WTC11 (cell line): ENCODE measurements around the gene TASP1. TPM values are rescaled to one million over a fixed set of nuclear protein-coding genes. Genes with fewer than 3 reads are reported as not detected.
"Not testable (repeated sequence)": the region's sequence is repeated elsewhere in the genome, so short reads cannot be mapped to it uniquely, and the experiment has no call there.

Experiments used
- ATAC-seq: fragments of 200-7000 bp; cut with Tn5 transposase; 2 replicates; pipeline ENCODE4 v1.10.0; 2021; ENCODE audit warnings: mild to moderate bottlenecking, moderate library complexity
- CTCF ChIA-PET: fragments of 300-600 bp; sonication (Branson Sonifier 250); formaldehyde crosslinking; loops from one replicate; lab custom pipeline; 2021; ENCODE audit warnings: antibody characterized with exemption; lab: Charles Lee
- POLR2A ChIA-PET: fragments of 350-600 bp; sonication (Branson Sonifier 250); formaldehyde crosslinking; loops from one replicate; lab custom pipeline; 2021; ENCODE audit warnings: antibody characterized with exemption; lab: Charles Lee
- DNase-seq: peaks from one replicate; pipeline ENCODE4 v3.0.0; 2021; ENCODE audit warnings: low spot score
- H3K27ac Mint-ChIP-seq: 2 replicates; pipeline ENCODE4 v1.8.0; 2021; ENCODE audit warnings: mixed read lengths
- H3K27me3 Mint-ChIP-seq: 2 replicates; pipeline ENCODE4 v1.8.0; 2021; ENCODE audit warnings: low read depth, mild to moderate bottlenecking, moderate library complexity, mixed read lengths
- H3K36me3 Mint-ChIP-seq: 2 replicates; pipeline ENCODE4 v1.8.0; 2021; ENCODE audit warnings: mixed read lengths
- H3K4me1 Mint-ChIP-seq: 2 replicates; pipeline ENCODE4 v1.8.0; 2022; ENCODE audit warnings: mixed read lengths
- H3K4me3 Mint-ChIP-seq: 2 replicates; pipeline ENCODE4 v1.8.0; 2021; ENCODE audit warnings: mild to moderate bottlenecking, moderate library complexity, mixed read lengths
- H3K9me3 Mint-ChIP-seq: 2 replicates; pipeline ENCODE4 v1.8.0; 2021; ENCODE audit warnings: mixed read lengths
- ATF1 ChIP-seq: sonication (generic); formaldehyde crosslinking; IDR thresholded peaks from 2 replicates; pipeline ENCODE4 v1.8.1; 2023; ENCODE audit warnings: mild to moderate bottlenecking, moderate library complexity, missing genetic modification reagents
- CBFB ChIP-seq: sonication (generic); formaldehyde crosslinking; IDR thresholded peaks from 2 replicates; pipeline ENCODE4 v1.8.1; 2022; ENCODE audit warnings: mild to moderate bottlenecking, low read depth, missing genetic modification reagents
- FOXK1 ChIP-seq: sonication (generic); formaldehyde crosslinking; IDR thresholded peaks from 2 replicates; pipeline ENCODE4 v1.8.0; 2022; ENCODE audit warnings: mild to moderate bottlenecking, moderate library complexity, missing genetic modification reagents
- GABPB1 ChIP-seq: sonication (generic); formaldehyde crosslinking; IDR thresholded peaks from 2 replicates; pipeline ENCODE4 v1.8.1; 2023; ENCODE audit warnings: mild to moderate bottlenecking, missing genetic modification reagents
- JUN ChIP-seq: sonication (generic); formaldehyde crosslinking; IDR thresholded peaks from 2 replicates; pipeline ENCODE4 v1.8.0; 2023; ENCODE audit warnings: mild to moderate bottlenecking, missing genetic modification reagents
- KAT7 ChIP-seq: sonication (generic); formaldehyde crosslinking; IDR thresholded peaks from 2 replicates; pipeline ENCODE4 v1.8.1; 2023; ENCODE audit warnings: missing genetic modification reagents, mild to moderate bottlenecking, borderline replicate concordance
- NFE2L1 ChIP-seq: sonication (generic); formaldehyde crosslinking; IDR thresholded peaks from 2 replicates; pipeline ENCODE4 v1.8.1; 2023; ENCODE audit warnings: missing genetic modification reagents
- NFYB ChIP-seq: sonication (generic); formaldehyde crosslinking; conservative IDR thresholded peaks from 2 replicates; pipeline ENCODE4 v1.8.0; 2022; ENCODE audit warnings: low read depth, missing genetic modification reagents
- PRDM15 ChIP-seq: sonication (generic); formaldehyde crosslinking; IDR thresholded peaks from 2 replicates; pipeline ENCODE4 v1.8.0; 2022; ENCODE audit warnings: missing genetic modification reagents
- RELA ChIP-seq: sonication (generic); formaldehyde crosslinking; IDR thresholded peaks from 2 replicates; pipeline ENCODE4 v1.8.1; 2022; ENCODE audit warnings: missing genetic modification reagents, mild to moderate bottlenecking, borderline replicate concordance
- USF2 ChIP-seq: sonication (generic); formaldehyde crosslinking; IDR thresholded peaks from 2 replicates; pipeline ENCODE4 v1.8.1; 2023; ENCODE audit warnings: mild to moderate bottlenecking, missing genetic modification reagents, moderate library complexity
- ZNF138 ChIP-seq: sonication (generic); formaldehyde crosslinking; conservative IDR thresholded peaks from 2 replicates; pipeline ENCODE4 v1.8.1; 2022; ENCODE audit warnings: mild to moderate bottlenecking, moderate library complexity, missing genetic modification reagents
- ZNF425 ChIP-seq: fragments of 250-450 bp; sonication (Bioruptor Pico); conservative IDR thresholded peaks from 2 replicates; pipeline ENCODE4 v1.9.0; 2021; ENCODE audit warnings: mild to moderate bottlenecking
- total RNA-seq: library from RNA; stranded (reverse); gene quantifications from 3 replicates; pipeline ENCODE4 v1.2.3, GENCODE V29; 2021

The TASP1 gene
- total RNA-seq, 1 experiment from 2014 or later: 12.4 TPM

- Mint-ChIP-seq H3K27ac (no peak overlapping the region), H3K4me1 (peaks cover 23% of the 10 kb centered on the region), H3K27me3 (no peaks in the 10 kb centered on the region), H3K9me3 (peaks cover 35% of the 10 kb centered on the region), H3K36me3 (peaks cover 53% of the 10 kb centered on the region), H3K4me3 (no peak overlapping the region)
- ChIA-PET POLR2A (interaction anchor here (0.5 kb wide), 1 partner anchor 55 kb away, joined by 3 read pairs; no protein-coding TSS in a partner anchor), CTCF (interaction anchor here (1.5 kb wide), 1 partner anchor 59 kb away, joined by 4 read pairs; no protein-coding TSS in a partner anchor)
- ATAC-seq: no peak
- no peak for DNase-seq
- TF ChIP-seq KAT7 (CRISPR knock-in tag) (no peak), ATF1 (CRISPR knock-in tag) (no peak), NFE2L1 (CRISPR knock-in tag) (no peak)
- TF ChIP-seq, all 79 proteins: peak for 0
Observed at GRCh38 chr20:13384132-13384531, 254.6 kb downstream of the TASP1 start.

GRCh38 chr20:13382786-13383185 lies 255.9 kb downstream of the TASP1 start:
- Mint-ChIP-seq H3K9me3 (peaks cover 46% of the 10 kb centered on the region), H3K4me1 (peaks cover 22% of the 10 kb centered on the region), H3K36me3 (peaks cover 59% of the 10 kb centered on the region), H3K27ac (no peak overlapping the region; the same call in 1 of the 2 replicates), H3K4me3 (no peak overlapping the region), H3K27me3 (no peaks in the 10 kb centered on the region)
- no peak for ATAC-seq
- TF ChIP-seq CBFB: no peak
- TF ChIP-seq RELA (CRISPR knock-in tag): no peak
- no peak for TF ChIP-seq NFYB (CRISPR knock-in tag)
- no peak for TF ChIP-seq FOXK1 (CRISPR knock-in tag)
- no peak for TF ChIP-seq JUN
- TF ChIP-seq USF2 (CRISPR knock-in tag): no peak
- TF ChIP-seq ZNF138 (CRISPR knock-in tag): no peak
- TF ChIP-seq ZNF425 (CRISPR knock-in tag): no peak
- no peak for TF ChIP-seq PRDM15
- ChIA-PET POLR2A (no interaction called here), CTCF (no interaction called here)
- DNase-seq: no peak

GRCh38 chr20:13380497-13381229 lies 258.1 kb downstream of the TASP1 start:
- ATAC-seq, DNase-seq, H3K27me3 Mint-ChIP-seq, CTCF ChIA-PET, H3K27ac Mint-ChIP-seq, H3K4me3 Mint-ChIP-seq, POLR2A ChIA-PET: not testable (repeated sequence)
- peaks cover 64% of the 10 kb centered on the region for H3K9me3 Mint-ChIP-seq
- H3K36me3 Mint-ChIP-seq: peaks cover 73% of the 10 kb centered on the region
- H3K4me1 Mint-ChIP-seq: peaks cover 20% of the 10 kb centered on the region
- TF ChIP-seq GABPB1: 0 out of 2 replicates have a peak, but pooled peaks have one; percentile 11
